WTC11 (cell line): ENCODE measurements around the gene FGD3.

Experiments
- GABPB1 ChIP-seq: sonication (generic); formaldehyde crosslinking; IDR thresholded peaks from 2 replicates; pipeline ENCODE4 v1.8.1; 2023; ENCODE audit warnings: mild to moderate bottlenecking, missing genetic modification reagents
- JUN ChIP-seq: sonication (generic); formaldehyde crosslinking; IDR thresholded peaks from 2 replicates; pipeline ENCODE4 v1.8.0; 2023; ENCODE audit warnings: mild to moderate bottlenecking, missing genetic modification reagents
- MYBL2 ChIP-seq: sonication (generic); formaldehyde crosslinking; IDR thresholded peaks from 2 replicates; pipeline ENCODE4 v1.8.1; 2023; ENCODE audit warnings: mild to moderate bottlenecking, moderate library complexity, missing genetic modification reagents
- NR2C2 ChIP-seq: sonication (generic); formaldehyde crosslinking; IDR thresholded peaks from 2 replicates; pipeline ENCODE4 v1.8.0; 2022; ENCODE audit warnings: mild to moderate bottlenecking, missing genetic modification reagents
- SMAD3 ChIP-seq: sonication (generic); formaldehyde crosslinking; IDR thresholded peaks from 2 replicates; pipeline ENCODE4 v1.8.0; 2022; ENCODE audit warnings: missing genetic modification reagents, mild to moderate bottlenecking, borderline replicate concordance
- SP1 ChIP-seq: sonication (generic); formaldehyde crosslinking; conservative IDR thresholded peaks from 2 replicates; pipeline ENCODE4 v1.8.1; 2022; ENCODE audit warnings: missing genetic modification reagents
- ZNF423 ChIP-seq: fragments of 250-450 bp; sonication (Bioruptor Pico); IDR thresholded peaks from 2 replicates; pipeline ENCODE4 v2.1.2; 2022; ENCODE audit warnings: mild to moderate bottlenecking, moderate library complexity
- TF ChIP-seq, protein P1 (sequence below): fragments of 200-600 bp; IDR thresholded peaks from 2 replicates; pipeline ENCODE4 v1.8.0; 2022; ENCODE audit warnings: antibody characterized with exemption
- TF ChIP-seq, protein P2 (sequence below): sonication (generic); formaldehyde crosslinking; IDR thresholded peaks from 2 replicates; pipeline ENCODE4 v1.8.1; 2023; ENCODE audit warnings: mild to moderate bottlenecking, moderate library complexity, missing genetic modification reagents
- TF ChIP-seq, protein P3 (sequence below): sonication (generic); formaldehyde crosslinking; IDR thresholded peaks from 2 replicates; pipeline ENCODE4 v1.8.0; 2022; ENCODE audit warnings: mild to moderate bottlenecking, missing genetic modification reagents
- TF ChIP-seq, protein P4 (sequence below): fragments of 250-450 bp; sonication (Bioruptor Pico); IDR thresholded peaks from 2 replicates; pipeline ENCODE4 v1.8.0; 2021; ENCODE audit warnings: mild to moderate bottlenecking
- TF ChIP-seq, protein P5 (sequence below): sonication (generic); formaldehyde crosslinking; IDR thresholded peaks from 2 replicates; pipeline ENCODE4 v1.8.1; 2023; ENCODE audit warnings: mild to moderate bottlenecking, missing genetic modification reagents, moderate library complexity

DNA sequence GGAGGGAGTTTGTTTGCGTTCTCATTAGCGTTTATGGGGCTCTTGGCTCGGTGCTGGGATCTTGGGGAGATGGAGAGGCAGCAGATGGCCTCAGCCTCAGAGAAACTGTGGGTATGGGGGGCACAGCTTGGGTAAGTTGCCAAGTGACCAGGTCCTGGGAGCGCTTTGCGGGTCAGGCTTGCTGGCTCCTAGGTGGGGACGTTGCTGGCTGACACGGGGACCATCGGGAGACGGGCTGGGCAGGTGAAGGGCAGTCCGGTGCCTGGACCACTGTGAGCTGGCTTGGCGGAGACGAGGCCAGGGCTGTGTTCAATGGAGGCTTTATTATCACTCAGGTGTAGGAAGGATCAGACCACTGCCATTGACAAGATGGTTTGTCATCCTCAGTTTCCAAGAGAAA lies 30.0 kb downstream of the FGD3 start:
- TF ChIP-seq, protein P1, sequence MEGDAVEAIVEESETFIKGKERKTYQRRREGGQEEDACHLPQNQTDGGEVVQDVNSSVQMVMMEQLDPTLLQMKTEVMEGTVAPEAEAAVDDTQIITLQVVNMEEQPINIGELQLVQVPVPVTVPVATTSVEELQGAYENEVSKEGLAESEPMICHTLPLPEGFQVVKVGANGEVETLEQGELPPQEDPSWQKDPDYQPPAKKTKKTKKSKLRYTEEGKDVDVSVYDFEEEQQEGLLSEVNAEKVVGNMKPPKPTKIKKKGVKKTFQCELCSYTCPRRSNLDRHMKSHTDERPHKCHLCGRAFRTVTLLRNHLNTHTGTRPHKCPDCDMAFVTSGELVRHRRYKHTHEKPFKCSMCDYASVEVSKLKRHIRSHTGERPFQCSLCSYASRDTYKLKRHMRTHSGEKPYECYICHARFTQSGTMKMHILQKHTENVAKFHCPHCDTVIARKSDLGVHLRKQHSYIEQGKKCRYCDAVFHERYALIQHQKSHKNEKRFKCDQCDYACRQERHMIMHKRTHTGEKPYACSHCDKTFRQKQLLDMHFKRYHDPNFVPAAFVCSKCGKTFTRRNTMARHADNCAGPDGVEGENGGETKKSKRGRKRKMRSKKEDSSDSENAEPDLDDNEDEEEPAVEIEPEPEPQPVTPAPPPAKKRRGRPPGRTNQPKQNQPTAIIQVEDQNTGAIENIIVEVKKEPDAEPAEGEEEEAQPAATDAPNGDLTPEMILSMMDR: no peak
- TF ChIP-seq, protein P2, sequence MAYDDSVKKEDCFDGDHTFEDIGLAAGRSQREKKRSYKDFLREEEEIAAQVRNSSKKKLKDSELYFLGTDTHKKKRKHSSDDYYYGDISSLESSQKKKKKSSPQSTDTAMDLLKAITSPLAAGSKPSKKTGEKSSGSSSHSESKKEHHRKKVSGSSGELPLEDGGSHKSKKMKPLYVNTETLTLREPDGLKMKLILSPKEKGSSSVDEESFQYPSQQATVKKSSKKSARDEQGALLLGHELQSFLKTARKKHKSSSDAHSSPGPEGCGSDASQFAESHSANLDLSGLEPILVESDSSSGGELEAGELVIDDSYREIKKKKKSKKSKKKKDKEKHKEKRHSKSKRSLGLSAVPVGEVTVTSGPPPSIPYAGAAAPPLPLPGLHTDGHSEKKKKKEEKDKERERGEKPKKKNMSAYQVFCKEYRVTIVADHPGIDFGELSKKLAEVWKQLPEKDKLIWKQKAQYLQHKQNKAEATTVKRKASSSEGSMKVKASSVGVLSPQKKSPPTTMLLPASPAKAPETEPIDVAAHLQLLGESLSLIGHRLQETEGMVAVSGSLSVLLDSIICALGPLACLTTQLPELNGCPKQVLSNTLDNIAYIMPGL (CRISPR knock-in tag): no peak
- no peak for TF ChIP-seq SP1
- no peak for TF ChIP-seq NR2C2 (CRISPR knock-in tag)
- TF ChIP-seq JUN (CRISPR knock-in tag): no peak
- TF ChIP-seq, protein P3, sequence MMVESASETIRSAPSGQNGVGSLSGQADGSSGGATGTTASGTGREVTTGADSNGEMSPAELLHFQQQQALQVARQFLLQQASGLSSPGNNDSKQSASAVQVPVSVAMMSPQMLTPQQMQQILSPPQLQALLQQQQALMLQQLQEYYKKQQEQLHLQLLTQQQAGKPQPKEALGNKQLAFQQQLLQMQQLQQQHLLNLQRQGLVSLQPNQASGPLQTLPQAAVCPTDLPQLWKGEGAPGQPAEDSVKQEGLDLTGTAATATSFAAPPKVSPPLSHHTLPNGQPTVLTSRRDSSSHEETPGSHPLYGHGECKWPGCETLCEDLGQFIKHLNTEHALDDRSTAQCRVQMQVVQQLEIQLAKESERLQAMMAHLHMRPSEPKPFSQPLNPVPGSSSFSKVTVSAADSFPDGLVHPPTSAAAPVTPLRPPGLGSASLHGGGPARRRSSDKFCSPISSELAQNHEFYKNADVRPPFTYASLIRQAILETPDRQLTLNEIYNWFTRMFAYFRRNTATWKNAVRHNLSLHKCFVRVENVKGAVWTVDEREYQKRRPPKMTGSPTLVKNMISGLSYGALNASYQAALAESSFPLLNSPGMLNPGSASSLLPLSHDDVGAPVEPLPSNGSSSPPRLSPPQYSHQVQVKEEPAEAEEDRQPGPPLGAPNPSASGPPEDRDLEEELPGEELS (CRISPR knock-in tag): no peak
- no peak for TF ChIP-seq GABPB1 (CRISPR knock-in tag)
- no peak for TF ChIP-seq MYBL2 (CRISPR knock-in tag)
- TF ChIP-seq SMAD3: no peak
- TF ChIP-seq, protein P4, sequence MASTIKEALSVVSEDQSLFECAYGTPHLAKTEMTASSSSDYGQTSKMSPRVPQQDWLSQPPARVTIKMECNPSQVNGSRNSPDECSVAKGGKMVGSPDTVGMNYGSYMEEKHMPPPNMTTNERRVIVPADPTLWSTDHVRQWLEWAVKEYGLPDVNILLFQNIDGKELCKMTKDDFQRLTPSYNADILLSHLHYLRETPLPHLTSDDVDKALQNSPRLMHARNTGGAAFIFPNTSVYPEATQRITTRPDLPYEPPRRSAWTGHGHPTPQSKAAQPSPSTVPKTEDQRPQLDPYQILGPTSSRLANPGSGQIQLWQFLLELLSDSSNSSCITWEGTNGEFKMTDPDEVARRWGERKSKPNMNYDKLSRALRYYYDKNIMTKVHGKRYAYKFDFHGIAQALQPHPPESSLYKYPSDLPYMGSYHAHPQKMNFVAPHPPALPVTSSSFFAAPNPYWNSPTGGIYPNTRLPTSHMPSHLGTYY (CRISPR knock-in tag): no peak
- no peak for TF ChIP-seq ZNF423 (CRISPR knock-in tag)
- TF ChIP-seq, protein P5, sequence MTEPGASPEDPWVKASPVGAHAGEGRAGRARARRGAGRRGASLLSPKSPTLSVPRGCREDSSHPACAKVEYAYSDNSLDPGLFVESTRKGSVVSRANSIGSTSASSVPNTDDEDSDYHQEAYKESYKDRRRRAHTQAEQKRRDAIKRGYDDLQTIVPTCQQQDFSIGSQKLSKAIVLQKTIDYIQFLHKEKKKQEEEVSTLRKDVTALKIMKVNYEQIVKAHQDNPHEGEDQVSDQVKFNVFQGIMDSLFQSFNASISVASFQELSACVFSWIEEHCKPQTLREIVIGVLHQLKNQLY (CRISPR knock-in tag): no peak
